Suprapubic skin (tissue), 3 donors: Measurements from ENCODE around the gene RNF130.

ENCODE experiments used
- CTCF ChIP-seq, 2 donors: fragments of 200-600 bp in 1 of 2; fragments of 450-650 bp in 1 of 2; sonication (generic) in 1 of 2; IDR thresholded peaks; one replicate each; pipeline ENCODE4 v1.5.1; 2016 to 2019; ENCODE audit warnings: antibody characterized with exemption in 2 of 2, mild to moderate bottlenecking in 1 of 2, moderate library complexity in 1 of 2
- EP300 ChIP-seq: sonication (generic); formaldehyde crosslinking; IDR thresholded peaks from one replicate; pipeline ENCODE4 v1.6.1; 2017; ENCODE audit warnings: antibody characterized with exemption
- POLR2A ChIP-seq, 2 donors: fragments of 450-650 bp; IDR thresholded peaks; one replicate each; pipeline ENCODE4 v1.6.1; 2017; ENCODE audit warnings: antibody characterized with exemption in 2 of 2, mild to moderate bottlenecking in 2 of 2, moderate library complexity in 2 of 2

GRCh38 chr5:179967489-179967888 lies 104.1 kb downstream of the RNF130 start:
- no peak for TF ChIP-seq CTCF (IDR thresholded peaks at IDR 0.05)
- TF ChIP-seq POLR2A (IDR thresholded peaks at IDR 0.05), result no peak
- no peak for TF ChIP-seq EP300
